Kidney epithelial cell (primary cell): Measurements from ENCODE around the gene UTF1. TPM values are rescaled to one million over a fixed set of nuclear protein-coding genes. Genes with fewer than 3 reads are reported as not detected.

Experiments
- DNase-seq: peaks from one replicate; pipeline ENCODE4 v3.0.0-alpha.2; 2010; ENCODE audit warnings: low read depth
- H3K27me3 ChIP-seq: 2 replicates; pipeline ENCODE4 v1.6.0; 2011; ENCODE audit warnings: low read length; ENCODE audit not compliant: control insufficient read depth, insufficient read depth
- H3K36me3 ChIP-seq: 2 replicates; pipeline ENCODE4 v1.5.1; 2011; ENCODE audit warnings: low read length; ENCODE audit not compliant: control insufficient read depth, insufficient read depth
- H3K4me3 ChIP-seq: 2 replicates; pipeline ENCODE4 v1.5.1; 2011; ENCODE audit warnings: low read depth, mild to moderate bottlenecking, control low read depth, low read length
- total RNA-seq: library from RNA; depleted of rRNA; stranded (reverse); fragments of >200 nt; gene quantifications from 2 replicates; pipeline ENCODE4 v1.2.3, GENCODE V29; 2015
- TF ChIP-seq, protein P1 (sequence below): IDR thresholded peaks from 2 replicates; pipeline ENCODE4 v1.5.1; 2011; ENCODE audit warnings: mild to moderate bottlenecking, moderate library complexity, low read length, control low read depth, inconsistent platforms; ENCODE audit not compliant: insufficient read depth, poor library complexity, severe bottlenecking

The UTF1 gene
- total RNA-seq, 1 donor from 2014 or later: not detected

DNA sequence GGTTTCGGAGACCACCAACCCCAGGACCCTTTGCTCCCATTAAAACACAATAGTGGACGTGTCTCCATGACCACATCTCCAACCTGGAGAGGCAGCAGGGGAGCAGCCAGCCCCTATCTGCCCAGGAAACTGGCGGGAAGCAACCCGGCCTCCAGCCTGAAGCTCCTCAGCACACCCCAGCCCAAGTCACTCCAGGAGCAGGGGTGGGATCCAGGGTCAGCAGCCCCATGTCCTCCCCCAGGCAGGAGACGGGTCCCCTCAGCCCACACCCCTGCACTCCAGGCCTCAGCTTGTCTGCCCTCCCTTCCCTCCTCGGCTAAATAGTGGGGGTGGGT is 46.0 kb downstream of the UTF1 start:
- peaks cover 12% of the 10 kb centered on the region for H3K27me3 ChIP-seq
- TF ChIP-seq, protein P1, sequence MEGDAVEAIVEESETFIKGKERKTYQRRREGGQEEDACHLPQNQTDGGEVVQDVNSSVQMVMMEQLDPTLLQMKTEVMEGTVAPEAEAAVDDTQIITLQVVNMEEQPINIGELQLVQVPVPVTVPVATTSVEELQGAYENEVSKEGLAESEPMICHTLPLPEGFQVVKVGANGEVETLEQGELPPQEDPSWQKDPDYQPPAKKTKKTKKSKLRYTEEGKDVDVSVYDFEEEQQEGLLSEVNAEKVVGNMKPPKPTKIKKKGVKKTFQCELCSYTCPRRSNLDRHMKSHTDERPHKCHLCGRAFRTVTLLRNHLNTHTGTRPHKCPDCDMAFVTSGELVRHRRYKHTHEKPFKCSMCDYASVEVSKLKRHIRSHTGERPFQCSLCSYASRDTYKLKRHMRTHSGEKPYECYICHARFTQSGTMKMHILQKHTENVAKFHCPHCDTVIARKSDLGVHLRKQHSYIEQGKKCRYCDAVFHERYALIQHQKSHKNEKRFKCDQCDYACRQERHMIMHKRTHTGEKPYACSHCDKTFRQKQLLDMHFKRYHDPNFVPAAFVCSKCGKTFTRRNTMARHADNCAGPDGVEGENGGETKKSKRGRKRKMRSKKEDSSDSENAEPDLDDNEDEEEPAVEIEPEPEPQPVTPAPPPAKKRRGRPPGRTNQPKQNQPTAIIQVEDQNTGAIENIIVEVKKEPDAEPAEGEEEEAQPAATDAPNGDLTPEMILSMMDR: no peak
- peak overlapping the region; percentile 6 for H3K4me3 ChIP-seq
- H3K36me3 ChIP-seq: peaks cover 2% of the 10 kb centered on the region
- no peak for DNase-seq

DNA sequence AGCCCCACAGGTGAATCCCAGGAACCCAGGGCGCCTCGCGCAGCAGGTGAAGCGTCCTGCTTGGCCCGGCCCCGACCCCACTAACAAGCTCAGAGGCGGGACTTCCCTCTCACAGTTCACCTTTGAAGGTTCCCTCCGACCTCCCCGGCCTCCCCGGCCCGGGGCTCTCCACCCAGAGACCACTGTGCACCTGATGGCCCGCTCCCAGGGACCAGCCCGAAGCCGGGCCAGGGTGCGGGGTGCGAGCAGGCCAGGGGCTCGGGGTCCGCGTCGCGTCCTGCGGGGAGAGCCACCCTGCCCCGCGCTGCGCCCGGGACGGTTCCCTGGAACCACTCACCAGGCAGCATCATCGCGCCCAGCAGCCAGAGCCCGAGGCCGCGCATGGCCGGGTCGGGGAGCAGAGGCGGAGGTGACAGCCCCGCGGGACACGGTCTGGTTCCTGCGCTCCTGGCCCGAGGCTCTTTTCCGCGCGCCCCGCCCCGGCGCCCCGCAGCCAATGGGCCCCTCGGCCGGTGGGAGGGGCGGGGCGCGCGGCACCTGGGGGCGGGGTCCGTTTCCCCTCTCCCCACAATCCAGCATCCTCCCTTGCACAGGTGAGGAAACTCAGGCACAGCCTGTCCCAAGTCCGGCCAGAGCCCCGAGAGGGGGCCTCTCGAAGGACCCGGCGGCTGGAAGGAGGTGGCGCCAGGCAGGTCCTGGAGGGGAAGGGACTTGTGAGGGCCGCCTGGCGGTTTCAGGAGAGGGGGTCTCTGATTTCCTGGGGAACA is 46.6 kb downstream of the UTF1 start, which contains the start of gene ADAM8:
TSS of gene ADAM8 (minus strand) at position 434 of the 767 bp plus-strand sequence. CDS start at position 383, 51 bp downstream.
- TF ChIP-seq, protein P1: no peak
- no peak for DNase-seq
- Histone ChIP-seq H3K27me3 (peaks cover 12% of the 10 kb centered on the region), H3K4me3 (peak within 1 kb of the TSS; percentile 6), H3K36me3 (peaks cover 2% of the 10 kb centered on the region)

DNA sequence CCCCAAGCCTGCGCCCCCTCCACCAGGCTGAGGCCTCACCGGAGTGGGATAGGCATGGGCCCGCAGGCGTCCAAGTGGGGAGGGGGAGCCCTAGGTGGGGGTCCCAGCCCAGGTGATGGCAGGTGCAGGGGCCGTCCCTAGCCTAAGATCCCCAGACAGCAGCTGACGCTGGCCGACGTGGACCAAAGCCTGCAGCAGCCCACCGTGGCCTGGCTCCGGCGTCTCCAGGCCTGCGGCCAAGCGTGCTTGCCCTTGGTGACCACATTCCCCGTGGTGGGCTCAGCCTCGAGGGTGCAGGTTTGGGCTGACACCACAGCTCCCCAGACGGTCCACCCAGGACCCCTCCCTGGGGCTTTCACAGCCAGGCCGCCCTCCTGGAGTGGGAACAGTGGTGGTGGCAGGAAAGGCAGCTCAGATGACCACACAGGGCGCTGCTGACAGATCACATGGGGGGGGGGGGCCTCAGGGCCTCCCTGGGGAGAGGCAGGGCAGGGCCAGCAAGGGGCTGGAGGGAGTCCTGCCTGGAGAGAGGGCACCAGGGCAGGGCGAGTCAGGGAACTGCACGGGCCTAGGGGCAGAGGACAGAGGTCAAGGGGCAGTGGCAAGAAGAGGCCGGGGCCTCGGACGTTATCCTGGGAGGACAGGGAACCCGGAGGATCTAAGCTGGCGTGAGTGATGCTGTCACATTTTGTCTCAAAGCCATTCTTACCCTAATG is 47.4 kb downstream of the UTF1 start:
- Histone ChIP-seq H3K36me3 (peaks cover 3% of the 10 kb centered on the region), H3K4me3 (no peak overlapping the region), H3K27me3 (peaks cover 12% of the 10 kb centered on the region)
- TF ChIP-seq, protein P1: no peak
- no peak for DNase-seq

DNA sequence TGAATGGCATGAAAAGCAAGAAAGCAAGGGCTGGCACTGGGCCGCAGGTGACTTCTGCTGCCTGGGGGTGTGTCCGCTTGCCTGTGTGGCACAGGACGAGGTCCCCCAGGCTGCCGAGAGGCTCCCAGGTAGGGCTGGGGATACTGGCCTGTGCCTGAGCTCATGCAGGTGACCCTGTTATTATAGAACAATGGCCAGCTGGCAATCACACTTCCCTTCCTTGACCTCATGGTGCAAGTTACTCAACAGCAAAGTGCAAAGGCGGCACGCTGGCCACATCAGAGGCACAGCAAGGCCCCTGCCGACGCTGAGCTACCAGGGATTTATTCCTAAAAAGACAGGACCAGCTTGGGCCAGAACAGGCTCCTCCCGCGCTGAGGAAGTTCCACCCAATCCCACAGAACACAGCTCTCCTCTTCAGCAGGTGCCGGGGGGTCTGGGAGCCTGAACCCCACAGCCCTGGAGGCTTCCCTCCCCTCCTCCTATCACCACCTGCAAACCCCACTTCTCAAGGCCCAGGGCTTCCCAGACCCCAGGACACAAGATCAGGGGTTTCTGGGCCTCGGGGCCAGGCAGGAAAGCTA is 48.1 kb downstream of the UTF1 start:
- no peak overlapping the region for H3K4me3 ChIP-seq
- TF ChIP-seq, protein P1: no peak
- H3K36me3 ChIP-seq: peaks cover 3% of the 10 kb centered on the region
- H3K27me3 ChIP-seq: peaks cover 12% of the 10 kb centered on the region
- DNase-seq: no peak

DNA sequence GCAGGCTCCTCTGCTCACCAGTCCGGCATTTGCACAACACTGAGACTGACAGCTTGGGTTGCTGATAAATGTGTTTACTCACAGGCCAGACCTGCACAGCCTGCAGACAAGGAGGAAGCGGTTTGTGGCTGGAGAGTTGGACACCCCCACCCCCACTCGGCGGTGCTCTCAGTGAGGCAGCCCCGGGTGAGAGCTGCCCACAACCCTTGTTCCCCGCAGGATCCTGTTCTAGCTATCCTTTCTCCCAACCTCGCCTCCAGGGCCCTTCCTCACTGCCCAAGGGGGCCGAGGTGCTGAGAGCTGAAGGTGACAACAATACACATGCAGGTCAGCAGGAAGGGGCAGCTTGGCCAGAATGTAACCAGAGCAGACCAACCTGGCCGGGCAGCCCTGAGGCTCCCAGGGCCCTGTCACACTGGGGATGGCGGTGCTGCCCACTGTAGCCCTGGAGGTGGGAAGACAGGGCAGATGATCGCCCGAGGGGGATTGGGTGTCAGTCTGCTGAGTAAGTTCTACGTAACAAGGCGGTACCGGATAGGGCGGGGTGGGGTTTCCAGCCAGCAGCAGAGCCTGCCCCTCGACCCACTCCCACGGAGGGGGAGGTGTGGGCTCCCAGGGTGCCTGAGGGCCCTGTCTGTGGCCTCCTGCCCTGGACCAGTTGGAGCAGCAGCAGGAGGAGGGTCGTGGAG is 48.7 kb downstream of the UTF1 start:
- no peak overlapping the region for H3K4me3 ChIP-seq
- peak; percentile 52 for DNase-seq
- TF ChIP-seq, protein P1: no peak
- peaks cover 12% of the 10 kb centered on the region for H3K27me3 ChIP-seq
- peaks cover 3% of the 10 kb centered on the region for H3K36me3 ChIP-seq
